K562 (cell line): ENCODE data around the gene PDE6H. TPM values are rescaled to one million over a fixed set of nuclear protein-coding genes. Genes with fewer than 3 reads are reported as not detected.

Source experiments
- ATAC-seq: fragments of 200-7000 bp; cut with Tn5 transposase; 3 replicates; pipeline ENCODE4 v1.9.1; 2020; ENCODE audit warnings: moderate library complexity
- BruUV-seq: library from RNA; stranded (reverse); fragments of 400-500 nt; replicated peaks from 2 replicates; lab custom pipeline; 2021; lab: Mats Ljungman, UMichigan
- CTCF ChIA-PET: fragments of 300-600 bp; formaldehyde crosslinking; extraction: SDS; loops from one replicate; lab custom pipeline; 2021; ENCODE audit warnings: low intra/inter-chr PET ratio; lab: Yijun Ruan, JAX
- POLR2A ChIA-PET: fragments of 300-600, 350-650 bp; sonication (Branson Sonifier 250); formaldehyde crosslinking; extraction: SDS; loops from one replicate; lab custom pipeline; 2021; ENCODE audit warnings: antibody characterized with exemption, inconsistent platforms; lab: Yijun Ruan, JAX
- DNase-seq, 4 experiments: peaks; one replicate each; pipeline versions ENCODE4 v3.0.0 to v3.0.0-alpha.2; 2011 to 2018; ENCODE audit warnings: low spot score in 3 of 4, mixed read lengths in 3 of 4; ENCODE audit errors: extremely low read depth in 1 of 4
- FAIRE-seq: peaks from 2 replicates; lab custom pipeline; 2011; peaks lifted over from hg19 to GRCh38; lab: Jason Lieb, UNC
- H2AFZ ChIP-seq: 2 replicates; pipeline ENCODE4 v1.6.0; 2011; ENCODE audit warnings: low read depth, low read length, control low read depth, inconsistent platforms
- H3K27ac ChIP-seq: fragments of 200-600 bp; 3 replicates; pipeline ENCODE4 v1.8.0; 2011; ENCODE audit warnings: low read depth, mild to moderate bottlenecking, control low read depth, inconsistent platforms, low read length, moderate library complexity, mixed read lengths; ENCODE audit errors: extremely low read depth
- H3K27me3 ChIP-seq, 2 experiments: fragments of 300-600 bp in 1 of 2; 2 replicates in 1 of 2; 3 replicates in 1 of 2; pipeline versions ENCODE4 v1.6.0 to v1.8.0; 2011; ENCODE audit warnings: inconsistent platforms in 2 of 2, low read length in 2 of 2, mild to moderate bottlenecking in 1 of 2, mixed read lengths in 1 of 2, moderate library complexity in 1 of 2; ENCODE audit not compliant: control insufficient read depth in 2 of 2, insufficient read depth in 2 of 2
- H3K36me3 ChIP-seq: fragments of 300-600 bp; 3 replicates; pipeline ENCODE4 v1.8.0; 2011; ENCODE audit warnings: mild to moderate bottlenecking, low read length, inconsistent platforms; ENCODE audit not compliant: control insufficient read depth, insufficient read depth
- H3K4me1 ChIP-seq, 2 experiments: fragments of 200-600 bp in 1 of 2; replicated peaks in 1 of 2; 2 replicates in 1 of 2; 3 replicates in 1 of 2; pipeline versions ENCODE4 v1.5.1 to v1.8.0; 2011; ENCODE audit warnings: inconsistent platforms in 2 of 2, low read length in 2 of 2, mild to moderate bottlenecking in 1 of 2, mixed read lengths in 1 of 2, moderate library complexity in 1 of 2; ENCODE audit not compliant: control insufficient read depth in 2 of 2, insufficient read depth in 2 of 2
- H3K4me2 ChIP-seq: 2 replicates; pipeline ENCODE4 v1.6.1; 2011; ENCODE audit warnings: low read length, control low read depth, inconsistent platforms, mixed read lengths; ENCODE audit not compliant: insufficient read depth
- H3K4me3 ChIP-seq: fragments of 200-600 bp; sonication (generic), shearing (Covaris generic); 2 replicates; pipeline ENCODE4 v1.5.1; 2016; ENCODE audit warnings: control low read depth, inconsistent platforms
- H3K79me2 ChIP-seq: fragments of 200-600 bp; 3 replicates; pipeline ENCODE4 v1.8.0; 2011; ENCODE audit warnings: low read length, inconsistent platforms; ENCODE audit not compliant: control insufficient read depth, insufficient read depth
- H3K9ac ChIP-seq, 2 experiments: 2 replicates each; pipeline versions ENCODE4 v1.6.0 to v1.6.1; 2011; ENCODE audit warnings: low read depth in 2 of 2, low read length in 2 of 2, control low read depth in 1 of 2, inconsistent platforms in 1 of 2, mild to moderate bottlenecking in 1 of 2, mixed read lengths in 1 of 2; ENCODE audit not compliant: insufficient read depth in 1 of 2
- H3K9me1 ChIP-seq: one replicate; pipeline ENCODE4 v1.6.0; 2011; ENCODE audit warnings: inconsistent platforms, mild to moderate bottlenecking, low read length, moderate library complexity; ENCODE audit not compliant: control insufficient read depth, insufficient read depth
- H3K9me3 ChIP-seq: replicated peaks from 2 replicates; pipeline ENCODE4 v1.5.1; 2011; ENCODE audit warnings: low read depth, low read length, inconsistent platforms; ENCODE audit not compliant: control insufficient read depth, insufficient read depth
- H4K20me1 ChIP-seq: replicated peaks from 2 replicates; pipeline ENCODE4 v1.6.1; 2011; ENCODE audit warnings: low read length, inconsistent platforms, mixed read lengths; ENCODE audit not compliant: control insufficient read depth, insufficient read depth
- CEBPG ChIP-seq, 3 experiments: fragments of 200-800 bp in 1 of 3; sonication (Bioruptor generic) in 1 of 3; sonication (generic) in 1 of 3; formaldehyde crosslinking in 1 of 3; IDR thresholded peaks in 2 of 3; conservative IDR thresholded peaks in 1 of 3; 2 replicates each; pipeline versions ENCODE4 v1.6.1 to v1.8.0; 2016 to 2022; ENCODE audit warnings: missing compliant biosample characterization in 2 of 3, missing genetic modification characterization in 2 of 3, mild to moderate bottlenecking in 1 of 3, missing genetic modification reagents in 1 of 3
- GABPA ChIP-seq: fragments of 200-800 bp; sonication (Bioruptor generic); conservative IDR thresholded peaks from 2 replicates; pipeline ENCODE4 v1.6.1; 2016; ENCODE audit warnings: low read depth, missing genetic modification characterization, missing compliant biosample characterization
- PURB ChIP-seq: sonication (generic); formaldehyde crosslinking; IDR thresholded peaks from 2 replicates; pipeline ENCODE4 v1.9.0; 2021; ENCODE audit warnings: low read depth, mild to moderate bottlenecking, missing genetic modification reagents
- RFX5 ChIP-seq: IDR thresholded peaks from 2 replicates; pipeline ENCODE4 v1.6.1; 2011; ENCODE audit warnings: low read depth, mild to moderate bottlenecking, improper control_type of control experiment, low read length
- ZFX ChIP-seq: sonication (generic); formaldehyde crosslinking; IDR thresholded peaks from 2 replicates; pipeline ENCODE4 v1.8.0; 2022; ENCODE audit warnings: mild to moderate bottlenecking, missing genetic modification reagents, moderate library complexity
- ZNF316 ChIP-seq: fragments of 450-650 bp; IDR thresholded peaks from 2 replicates; pipeline ENCODE4 v1.6.1; 2016
- ZNF766 ChIP-seq: fragments of 200-800 bp; sonication (Bioruptor generic); conservative IDR thresholded peaks from 2 replicates; pipeline ENCODE4 v1.6.1; 2016; ENCODE audit warnings: missing genetic modification characterization, missing compliant biosample characterization
- WGBS: fragments of 100-300 bp; shearing (Covaris generic); methylation state at CpG from one replicate; pipeline ENCODE4 v1.1.6; 2016; ENCODE audit warnings: low coverage, mixed read lengths; ENCODE audit not compliant: insufficient coverage; ENCODE audit errors: missing lambda C conversion rate; 5-methylcytosine and 5-hydroxymethylcytosine counted together
- in situ Hi-C: fragments of 300-500 bp; cut with MboI; formaldehyde crosslinking; loops from 4 replicates; pipeline ENCODE4 v1.15.0; 2018; ENCODE audit warnings: inconsistent platforms, mixed read lengths
- intact Hi-C: fragments of 100-400 bp; cut with micrococcal nuclease; formaldehyde crosslinking; loops from 2 replicates; pipeline ENCODE4 v1.14.2; 2022
- polyA plus RNA-seq, 8 experiments: library from polyadenylated mRNA; depleted of rRNA in 4 of 8; stranded (reverse) in 5 of 8; unstranded in 3 of 8; fragments of >200 nt; fragmentation: Nextera tagmentation in 2 of 8; fragmentation: Illumina TruSeq in 1 of 8; extraction: Ambion mirVana in 2 of 8; extraction: Trizol in 1 of 8; gene quantifications; 2 replicates each; pipeline versions ENCODE4 v1.2.1 to v1.2.3, GENCODE V29; 2011 to 2014; ENCODE audit warnings: inconsistent platforms in 1 of 8, missing spikeins in 1 of 8
- total RNA-seq, 7 experiments: library from RNA; depleted of rRNA in 6 of 7; stranded (reverse); fragments of >200 nt in 6 of 7; fragmentation: Illumina TruSeq in 2 of 7; extraction: Trizol in 2 of 7; gene quantifications; 2 replicates each; pipeline versions ENCODE4 v1.2.1 to v1.2.3, GENCODE V29; 2011 to 2021; ENCODE audit warnings: low replicate concordance in 1 of 7
- TF ChIP-seq, protein P1 (sequence below): sonication (generic); formaldehyde crosslinking; IDR thresholded peaks from 2 replicates; pipeline ENCODE4 v1.8.1; 2023; ENCODE audit warnings: mild to moderate bottlenecking, missing genetic modification reagents
- TF ChIP-seq, protein P2 (sequence below): fragments of 250-450 bp; sonication (Bioruptor Pico); IDR thresholded peaks from 2 replicates; pipeline ENCODE4 v1.5.0; 2020; ENCODE audit warnings: mild to moderate bottlenecking, borderline replicate concordance

PDE6H gene
- total and polyA plus RNA-seq, 9 of the 15 experiments (the other 6 are each of a cell fraction or from before 2014, with no cell fraction given), result 0.15 TPM; not detected in 8

DNA sequence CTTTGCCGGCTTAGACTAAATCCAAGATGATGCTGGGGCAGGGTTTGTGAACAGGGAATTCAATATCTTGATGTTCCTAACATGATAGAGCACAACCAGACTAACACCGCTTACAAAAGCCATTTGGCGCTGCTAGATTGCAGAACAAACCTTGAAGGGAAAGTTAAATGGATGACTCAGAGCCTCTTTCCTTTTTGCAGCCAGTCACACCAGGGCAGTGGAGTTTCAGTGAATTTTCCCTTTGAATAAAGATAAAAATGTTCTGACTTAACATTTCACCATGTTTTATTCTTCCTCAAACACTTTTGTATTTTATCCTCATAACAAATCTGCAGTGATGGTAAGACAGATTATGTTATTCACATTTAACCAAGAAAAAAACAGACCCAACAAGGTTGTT is 47.3 kb downstream of the PDE6H start:
- H3K4me3 ChIP-seq, result no peak overlapping the region
- 0% methylated on average over 3 of the region's 3 CpGs for WGBS
- no peaks in the 10 kb centered on the region for H3K9me3 ChIP-seq
- ChIA-PET CTCF (no interaction called here), POLR2A (no interaction called here)
- no peak overlapping the region for H3K4me2 ChIP-seq
- TF ChIP-seq, protein P1, sequence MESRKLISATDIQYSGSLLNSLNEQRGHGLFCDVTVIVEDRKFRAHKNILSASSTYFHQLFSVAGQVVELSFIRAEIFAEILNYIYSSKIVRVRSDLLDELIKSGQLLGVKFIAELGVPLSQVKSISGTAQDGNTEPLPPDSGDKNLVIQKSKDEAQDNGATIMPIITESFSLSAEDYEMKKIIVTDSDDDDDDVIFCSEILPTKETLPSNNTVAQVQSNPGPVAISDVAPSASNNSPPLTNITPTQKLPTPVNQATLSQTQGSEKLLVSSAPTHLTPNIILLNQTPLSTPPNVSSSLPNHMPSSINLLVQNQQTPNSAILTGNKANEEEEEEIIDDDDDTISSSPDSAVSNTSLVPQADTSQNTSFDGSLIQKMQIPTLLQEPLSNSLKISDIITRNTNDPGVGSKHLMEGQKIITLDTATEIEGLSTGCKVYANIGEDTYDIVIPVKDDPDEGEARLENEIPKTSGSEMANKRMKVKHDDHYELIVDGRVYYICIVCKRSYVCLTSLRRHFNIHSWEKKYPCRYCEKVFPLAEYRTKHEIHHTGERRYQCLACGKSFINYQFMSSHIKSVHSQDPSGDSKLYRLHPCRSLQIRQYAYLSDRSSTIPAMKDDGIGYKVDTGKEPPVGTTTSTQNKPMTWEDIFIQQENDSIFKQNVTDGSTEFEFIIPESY, result no peak
- no peak for TF ChIP-seq PURB (CRISPR knock-in tag)
- TF ChIP-seq, protein P2, sequence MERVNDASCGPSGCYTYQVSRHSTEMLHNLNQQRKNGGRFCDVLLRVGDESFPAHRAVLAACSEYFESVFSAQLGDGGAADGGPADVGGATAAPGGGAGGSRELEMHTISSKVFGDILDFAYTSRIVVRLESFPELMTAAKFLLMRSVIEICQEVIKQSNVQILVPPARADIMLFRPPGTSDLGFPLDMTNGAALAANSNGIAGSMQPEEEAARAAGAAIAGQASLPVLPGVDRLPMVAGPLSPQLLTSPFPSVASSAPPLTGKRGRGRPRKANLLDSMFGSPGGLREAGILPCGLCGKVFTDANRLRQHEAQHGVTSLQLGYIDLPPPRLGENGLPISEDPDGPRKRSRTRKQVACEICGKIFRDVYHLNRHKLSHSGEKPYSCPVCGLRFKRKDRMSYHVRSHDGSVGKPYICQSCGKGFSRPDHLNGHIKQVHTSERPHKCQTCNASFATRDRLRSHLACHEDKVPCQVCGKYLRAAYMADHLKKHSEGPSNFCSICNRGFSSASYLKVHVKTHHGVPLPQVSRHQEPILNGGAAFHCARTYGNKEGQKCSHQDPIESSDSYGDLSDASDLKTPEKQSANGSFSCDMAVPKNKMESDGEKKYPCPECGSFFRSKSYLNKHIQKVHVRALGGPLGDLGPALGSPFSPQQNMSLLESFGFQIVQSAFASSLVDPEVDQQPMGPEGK, result no peak
- TF ChIP-seq ZFX (CRISPR knock-in tag), result no peak
- no peak for TF ChIP-seq ZNF316
- no peak for TF ChIP-seq GABPA (tag)
- TF ChIP-seq ZNF766, result no peak
- no peak for TF ChIP-seq RFX5
- TF ChIP-seq CEBPG (CRISPR knock-in tag; IDR thresholded peaks at IDR 0.05), result no peak
- TF ChIP-seq CEBPG (tag; conservative IDR thresholded peaks at IDR 0.05 in 1 of 2, IDR thresholded peaks at IDR 0.05 in 1 of 2), result no peak
- FAIRE-seq (no peak), DNase-seq (no peak), ATAC-seq (no peak)
- in situ Hi-C loops (no loop called here), intact Hi-C loops (no loop called here)
- no peak overlapping the region for H2AFZ ChIP-seq
- no peaks in the 10 kb centered on the region for H3K36me3 ChIP-seq
- H3K27ac ChIP-seq, result no peak overlapping the region
- no peaks in the 10 kb centered on the region for H3K27me3 ChIP-seq
- H3K9ac ChIP-seq, result no peak overlapping the region
- BruUV-seq, result no TSS peak
- no peaks in the 10 kb centered on the region for H4K20me1 ChIP-seq
- H3K9me1 ChIP-seq, result no peaks in the 10 kb centered on the region
- H3K79me2 ChIP-seq, result no peaks in the 10 kb centered on the region
- no peaks in the 10 kb centered on the region for H3K4me1 ChIP-seq

Other genes with a start within 250 kb of the PDE6H start
Only the 7 nearest of the 8 such genes appear.
- 14.5 and 24.6 TPM in 2 replicates for gene WBP11, start 169.6 kb upstream of the PDE6H start, total RNA-seq (2014; rRNA removed)
- gene WBP11, start 169.6 kb upstream of the PDE6H start, total RNA-seq (2014; rRNA removed; fragmentation: Illumina TruSeq; extraction: Trizol), result 33.4 and 50.2 TPM in 2 replicates
- 32.2 and 35.4 TPM in 2 replicates for gene WBP11, start 169.6 kb upstream of the PDE6H start, total RNA-seq (2015; rRNA removed; fragmentation: Illumina TruSeq; extraction: Trizol)
- 60.8 and 66.7 TPM in 2 replicates for gene WBP11, start 169.6 kb upstream of the PDE6H start, total RNA-seq (2021)
- gene WBP11, start 169.6 kb upstream of the PDE6H start, polyA plus RNA-seq (2011; rRNA removed), result 8.1 and 19.3 TPM in 2 replicates
- 49.1 and 56.9 TPM in 2 replicates for gene WBP11, start 169.6 kb upstream of the PDE6H start, polyA plus RNA-seq (2014; fragmentation: Illumina TruSeq; extraction: Trizol)
- gene WBP11, start 169.6 kb upstream of the PDE6H start, polyA plus RNA-seq (2014; fragmentation: Nextera tagmentation; extraction: Ambion mirVana), result 10 to 100 TPM in 1 of 2 experiments, 1 to 10 TPM in 1; 7.7 to 16.2 TPM
- 15.2 and 24.2 TPM in 2 replicates for gene WBP11, start 169.6 kb upstream of the PDE6H start, polyA plus RNA-seq (2014; rRNA removed)
- gene C12orf60, start 169.4 kb upstream of the PDE6H start, total RNA-seq (2014; rRNA removed), result 0.41 and 0.86 TPM in 2 replicates
- gene C12orf60, start 169.4 kb upstream of the PDE6H start, total RNA-seq (2014; rRNA removed; fragmentation: Illumina TruSeq; extraction: Trizol), result 2.4 and 2.5 TPM in 2 replicates
- 1.1 and 1.7 TPM in 2 replicates for gene C12orf60, start 169.4 kb upstream of the PDE6H start, total RNA-seq (2015; rRNA removed; fragmentation: Illumina TruSeq; extraction: Trizol)
- gene C12orf60, start 169.4 kb upstream of the PDE6H start, total RNA-seq (2021), result 1.0 and 1.5 TPM in 2 replicates
- 1.8 and 2.9 TPM in 2 replicates for gene C12orf60, start 169.4 kb upstream of the PDE6H start, polyA plus RNA-seq (2011; rRNA removed)
- 2.1 and 2.5 TPM in 2 replicates for gene C12orf60, start 169.4 kb upstream of the PDE6H start, polyA plus RNA-seq (2014; fragmentation: Illumina TruSeq; extraction: Trizol)
- 1 to 10 TPM; 3.7 to 4.4 TPM for gene C12orf60, start 169.4 kb upstream of the PDE6H start, polyA plus RNA-seq (2014; fragmentation: Nextera tagmentation; extraction: Ambion mirVana)
- gene C12orf60, start 169.4 kb upstream of the PDE6H start, polyA plus RNA-seq (2014; rRNA removed), result 1.2 and 3.7 TPM in 2 replicates
- gene SMCO3, start 158.9 kb upstream of the PDE6H start, total RNA-seq (2014; rRNA removed), result not detected in 2 replicates
- not detected in 2 replicates for gene SMCO3, start 158.9 kb upstream of the PDE6H start, total RNA-seq (2014; rRNA removed; fragmentation: Illumina TruSeq; extraction: Trizol)
- not detected in 2 replicates for gene SMCO3, start 158.9 kb upstream of the PDE6H start, total RNA-seq (2015; rRNA removed; fragmentation: Illumina TruSeq; extraction: Trizol)
- not detected in 2 replicates for gene SMCO3, start 158.9 kb upstream of the PDE6H start, total RNA-seq (2021)
- gene SMCO3, start 158.9 kb upstream of the PDE6H start, polyA plus RNA-seq (2011; rRNA removed), result not detected in 2 replicates
- gene SMCO3, start 158.9 kb upstream of the PDE6H start, polyA plus RNA-seq (2014; fragmentation: Illumina TruSeq; extraction: Trizol), result not detected in 2 replicates
- gene SMCO3, start 158.9 kb upstream of the PDE6H start, polyA plus RNA-seq (2014; fragmentation: Nextera tagmentation; extraction: Ambion mirVana), result under 1 TPM; 0.10 to 0.14 TPM
- gene SMCO3, start 158.9 kb upstream of the PDE6H start, polyA plus RNA-seq (2014; rRNA removed), result not detected in 2 replicates
- not detected in 2 replicates for gene ART4, start 129.5 kb upstream of the PDE6H start, total RNA-seq (2014; rRNA removed)
- gene ART4, start 129.5 kb upstream of the PDE6H start, total RNA-seq (2014; rRNA removed; fragmentation: Illumina TruSeq; extraction: Trizol), result 0.03 and 0.07 TPM in 2 replicates
- gene ART4, start 129.5 kb upstream of the PDE6H start, total RNA-seq (2015; rRNA removed; fragmentation: Illumina TruSeq; extraction: Trizol), result not detected in 2 replicates
- gene ART4, start 129.5 kb upstream of the PDE6H start, total RNA-seq (2021), result not detected in 2 replicates
- not detected in 2 replicates for gene ART4, start 129.5 kb upstream of the PDE6H start, polyA plus RNA-seq (2011; rRNA removed)
- gene ART4, start 129.5 kb upstream of the PDE6H start, polyA plus RNA-seq (2014; fragmentation: Illumina TruSeq; extraction: Trizol), result not detected in 2 replicates
- not detected for gene ART4, start 129.5 kb upstream of the PDE6H start, polyA plus RNA-seq (2014; fragmentation: Nextera tagmentation; extraction: Ambion mirVana)
- not detected in 2 replicates for gene ART4, start 129.5 kb upstream of the PDE6H start, polyA plus RNA-seq (2014; rRNA removed)
- not detected in 2 replicates for gene MGP, start 87.2 kb upstream of the PDE6H start, total RNA-seq (2014; rRNA removed)
- gene MGP, start 87.2 kb upstream of the PDE6H start, total RNA-seq (2014; rRNA removed; fragmentation: Illumina TruSeq; extraction: Trizol), result not detected in 2 replicates
- gene MGP, start 87.2 kb upstream of the PDE6H start, total RNA-seq (2015; rRNA removed; fragmentation: Illumina TruSeq; extraction: Trizol), result not detected in 2 replicates
- gene MGP, start 87.2 kb upstream of the PDE6H start, total RNA-seq (2021), result 0.96 and 1.2 TPM in 2 replicates
- gene MGP, start 87.2 kb upstream of the PDE6H start, polyA plus RNA-seq (2011; rRNA removed), result not detected in 2 replicates
- gene MGP, start 87.2 kb upstream of the PDE6H start, polyA plus RNA-seq (2014; fragmentation: Illumina TruSeq; extraction: Trizol), result not detected in 2 replicates
- not detected for gene MGP, start 87.2 kb upstream of the PDE6H start, polyA plus RNA-seq (2014; fragmentation: Nextera tagmentation; extraction: Ambion mirVana)
- gene MGP, start 87.2 kb upstream of the PDE6H start, polyA plus RNA-seq (2014; rRNA removed), result not detected in 2 replicates
- gene ERP27, start 34.5 kb upstream of the PDE6H start, total RNA-seq (2014; rRNA removed), result 0.27 TPM in 1 of 2 replicates, not detected in the other
- gene ERP27, start 34.5 kb upstream of the PDE6H start, total RNA-seq (2014; rRNA removed; fragmentation: Illumina TruSeq; extraction: Trizol), result 0.07 TPM in 1 of 2 replicates, not detected in the other
- gene ERP27, start 34.5 kb upstream of the PDE6H start, total RNA-seq (2015; rRNA removed; fragmentation: Illumina TruSeq; extraction: Trizol), result 0.11 TPM in 1 of 2 replicates, not detected in the other
- 0.13 TPM in 1 of 2 replicates, not detected in the other for gene ERP27, start 34.5 kb upstream of the PDE6H start, total RNA-seq (2021)
- gene ERP27, start 34.5 kb upstream of the PDE6H start, polyA plus RNA-seq (2011; rRNA removed), result not detected in 2 replicates
- 0.08 TPM in 1 of 2 replicates, not detected in the other for gene ERP27, start 34.5 kb upstream of the PDE6H start, polyA plus RNA-seq (2014; fragmentation: Illumina TruSeq; extraction: Trizol)
- not detected for gene ERP27, start 34.5 kb upstream of the PDE6H start, polyA plus RNA-seq (2014; fragmentation: Nextera tagmentation; extraction: Ambion mirVana)
- gene ERP27, start 34.5 kb upstream of the PDE6H start, polyA plus RNA-seq (2014; rRNA removed), result not detected in 2 replicates
- gene ARHGDIB, start 11.4 kb upstream of the PDE6H start, total RNA-seq (2014; rRNA removed), result 63.2 and 100 TPM in 2 replicates
- gene ARHGDIB, start 11.4 kb upstream of the PDE6H start, total RNA-seq (2014; rRNA removed; fragmentation: Illumina TruSeq; extraction: Trizol), result 67.3 and 68.7 TPM in 2 replicates
- 145 and 151 TPM in 2 replicates for gene ARHGDIB, start 11.4 kb upstream of the PDE6H start, total RNA-seq (2015; rRNA removed; fragmentation: Illumina TruSeq; extraction: Trizol)
- 51.1 and 55.8 TPM in 2 replicates for gene ARHGDIB, start 11.4 kb upstream of the PDE6H start, total RNA-seq (2021)
- gene ARHGDIB, start 11.4 kb upstream of the PDE6H start, polyA plus RNA-seq (2011; rRNA removed), result 9.5 and 21.9 TPM in 2 replicates
- gene ARHGDIB, start 11.4 kb upstream of the PDE6H start, polyA plus RNA-seq (2014; fragmentation: Illumina TruSeq; extraction: Trizol), result 114 and 145 TPM in 2 replicates
- gene ARHGDIB, start 11.4 kb upstream of the PDE6H start, polyA plus RNA-seq (2014; fragmentation: Nextera tagmentation; extraction: Ambion mirVana), result 100 to 1,000 TPM; 171 to 204 TPM
- gene ARHGDIB, start 11.4 kb upstream of the PDE6H start, polyA plus RNA-seq (2014; rRNA removed), result 90.4 and 116 TPM in 2 replicates